ENCODE results near the gene PKDREJ. TPM values are rescaled to one million over a fixed set of nuclear protein-coding genes. Genes with fewer than 3 reads are reported as not detected.

Gene PKDREJ
- total RNA-seq, 1 donor from 2014 or later: 0.08 TPM

DNA sequence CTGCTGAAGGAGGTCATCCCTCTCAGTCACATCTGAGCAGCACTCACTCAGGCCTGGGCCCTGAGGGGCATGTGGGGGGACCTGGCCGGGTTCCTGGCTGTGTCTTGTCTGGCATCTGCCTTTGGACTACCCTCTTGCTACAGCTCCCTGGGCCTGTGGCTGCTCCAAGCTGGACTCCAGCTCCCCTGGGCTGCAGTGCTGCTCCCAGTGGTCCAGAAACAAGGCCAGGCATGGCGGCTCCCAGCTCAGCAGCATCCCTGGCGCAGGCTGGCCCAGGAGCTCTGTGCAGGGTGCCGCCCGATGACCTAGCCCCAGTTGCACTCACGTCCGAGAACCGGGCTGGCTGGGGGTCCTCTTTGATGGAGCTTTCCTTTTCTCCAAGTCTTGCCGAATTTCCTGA is 18.4 kb downstream of the PKDREJ start:
- DNase-seq (ENCODE audit: missing footprints): no peak
- intact Hi-C loops (cut with DNase I): loop anchor here (5.0 to 10.0 kb wide), 2 partner anchors 47 to 90 kb away; partner anchors contain the start of gene PPARA

DNA sequence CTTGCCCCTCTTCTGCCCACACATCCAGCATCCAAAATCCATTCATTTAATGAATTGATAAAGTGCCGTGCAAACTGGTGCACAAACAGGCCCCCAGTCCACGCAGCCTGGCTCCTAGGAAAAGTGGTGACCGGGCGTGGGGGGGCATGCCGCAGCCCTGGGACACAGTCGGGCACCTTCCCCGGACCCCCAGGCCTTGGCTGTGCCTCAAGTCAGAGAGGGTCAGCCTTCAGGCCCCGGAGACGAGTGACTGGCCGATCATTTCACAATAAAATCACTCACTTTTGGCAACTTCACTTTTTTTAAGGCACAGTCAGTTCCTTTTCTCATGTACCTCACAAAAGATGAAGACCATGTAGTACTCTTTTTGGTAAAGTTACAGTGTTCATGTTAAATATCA is 21.1 kb downstream of the PKDREJ start:
- DNase-seq (ENCODE audit: missing footprints) (no peak), ATAC-seq (no peak)
- intact Hi-C loops (cut with DNase I): loop anchor here (5.0 to 10.0 kb wide), 2 partner anchors 45 to 87 kb away; partner anchors contain the start of gene PPARA

More for the DNA sequence above, 18.4 kb downstream of the PKDREJ start:
- no peak for ATAC-seq

DNA sequence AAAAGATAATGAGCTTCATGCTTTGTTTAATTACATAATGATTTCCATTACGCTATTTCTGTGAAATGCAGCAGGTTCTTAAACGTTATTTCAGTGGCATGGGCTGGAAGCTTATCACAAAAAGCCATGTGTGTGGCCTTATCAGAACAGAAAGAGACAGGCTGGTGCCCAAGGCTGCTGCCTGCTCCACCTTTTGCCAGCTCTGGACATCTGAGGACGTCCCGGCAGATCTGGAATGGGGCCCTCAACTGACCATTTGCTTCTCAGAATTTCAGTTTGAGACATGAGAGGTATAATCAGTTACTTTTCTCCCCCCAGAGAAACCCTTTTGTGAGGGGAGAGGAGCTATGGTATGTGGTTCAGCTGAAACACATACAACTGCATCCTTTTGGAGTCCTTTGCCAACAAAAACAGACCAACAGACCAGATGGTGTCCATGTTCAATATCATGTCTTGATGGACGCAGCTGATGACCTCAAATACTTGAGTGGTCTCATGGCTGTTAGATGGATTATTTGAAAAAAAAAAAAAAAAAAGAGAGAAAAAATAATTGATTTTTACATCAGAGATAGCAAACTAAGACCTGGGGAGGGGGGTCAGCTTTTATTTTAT is 21.6 kb downstream of the PKDREJ start:
- DNase-seq (ENCODE audit: missing footprints) (no peak), ATAC-seq (no peak)
- intact Hi-C loops (cut with DNase I): loop anchor here (5.0 to 10.0 kb wide), 2 partner anchors 44 to 87 kb away; partner anchors contain the start of gene PPARA

DNA sequence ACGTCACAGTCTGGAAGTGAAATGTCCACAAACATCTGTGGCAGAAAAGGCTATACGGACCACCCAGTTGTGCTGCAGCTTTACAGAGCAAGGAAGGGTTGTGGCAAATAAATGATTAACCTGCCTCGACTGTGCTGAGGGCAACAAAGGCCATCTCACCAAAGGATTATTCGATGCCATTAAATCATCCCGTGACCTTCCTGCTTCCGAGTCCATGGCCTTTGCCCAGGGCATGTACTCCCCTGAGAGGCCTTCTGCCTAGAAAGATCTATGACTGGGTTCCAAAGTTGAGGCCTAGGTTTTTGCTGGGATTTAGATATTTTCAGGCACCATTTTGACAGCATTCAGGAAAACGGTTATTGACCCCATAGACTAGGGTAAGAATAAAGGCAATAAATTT is 22.2 kb downstream of the PKDREJ start:
- ATAC-seq (no peak), DNase-seq (ENCODE audit: missing footprints) (no peak)
- intact Hi-C loops (cut with DNase I): loop anchor here (5.0 to 10.0 kb wide), 2 partner anchors 44 to 86 kb away; partner anchors contain the start of gene PPARA

DNA sequence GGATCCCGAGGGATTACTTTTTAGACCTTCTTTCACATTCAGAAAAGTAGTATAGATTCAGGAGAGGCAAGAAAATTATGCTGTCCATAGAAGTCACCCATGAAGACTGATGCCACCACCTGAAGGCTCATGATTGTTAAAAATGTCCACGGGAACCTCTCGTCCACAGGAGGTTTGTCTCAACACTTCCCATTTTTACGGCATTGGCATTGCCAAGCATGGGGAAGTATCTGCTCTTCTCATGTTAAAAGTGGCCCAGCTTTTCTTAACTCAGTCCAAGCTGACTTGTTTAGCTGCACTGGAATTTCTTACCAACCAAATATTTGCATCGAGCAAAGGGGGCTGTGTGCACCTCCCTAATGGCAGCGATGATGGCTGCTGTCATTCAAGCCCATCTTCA is 22.6 kb downstream of the PKDREJ start:
- intact Hi-C loops (cut with DNase I): loop anchor here (5.0 to 10.0 kb wide), 2 partner anchors 43 to 86 kb away; partner anchors contain the start of gene PPARA
- ATAC-seq (no peak), DNase-seq (ENCODE audit: missing footprints) (no peak)

DNA sequence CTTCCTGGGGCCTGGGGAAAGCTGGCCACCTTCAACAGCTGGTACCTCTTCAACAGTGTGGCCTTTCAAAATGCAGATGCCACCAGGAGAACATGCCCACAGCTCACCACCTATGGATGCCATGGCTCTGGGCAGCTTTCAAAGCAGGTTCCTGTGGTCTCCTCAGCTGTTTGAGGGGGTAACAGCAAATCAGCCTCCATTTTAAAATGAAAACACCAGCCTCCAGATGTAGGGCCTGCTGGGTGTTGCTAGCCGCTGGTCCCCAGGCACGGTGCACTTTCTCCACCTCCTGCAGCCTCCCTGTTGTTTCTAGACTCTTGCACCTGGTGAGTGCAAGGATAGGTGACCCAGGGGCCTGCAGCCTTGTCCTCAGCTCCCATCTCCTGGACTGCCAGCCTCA is 23.1 kb downstream of the PKDREJ start:
- intact Hi-C loops (cut with DNase I): loop anchor here (5.0 to 10.0 kb wide), 2 partner anchors 43 to 85 kb away; partner anchors contain the start of gene PPARA
- no peak for DNase-seq (ENCODE audit: missing footprints)
- ATAC-seq: no peak

DNA sequence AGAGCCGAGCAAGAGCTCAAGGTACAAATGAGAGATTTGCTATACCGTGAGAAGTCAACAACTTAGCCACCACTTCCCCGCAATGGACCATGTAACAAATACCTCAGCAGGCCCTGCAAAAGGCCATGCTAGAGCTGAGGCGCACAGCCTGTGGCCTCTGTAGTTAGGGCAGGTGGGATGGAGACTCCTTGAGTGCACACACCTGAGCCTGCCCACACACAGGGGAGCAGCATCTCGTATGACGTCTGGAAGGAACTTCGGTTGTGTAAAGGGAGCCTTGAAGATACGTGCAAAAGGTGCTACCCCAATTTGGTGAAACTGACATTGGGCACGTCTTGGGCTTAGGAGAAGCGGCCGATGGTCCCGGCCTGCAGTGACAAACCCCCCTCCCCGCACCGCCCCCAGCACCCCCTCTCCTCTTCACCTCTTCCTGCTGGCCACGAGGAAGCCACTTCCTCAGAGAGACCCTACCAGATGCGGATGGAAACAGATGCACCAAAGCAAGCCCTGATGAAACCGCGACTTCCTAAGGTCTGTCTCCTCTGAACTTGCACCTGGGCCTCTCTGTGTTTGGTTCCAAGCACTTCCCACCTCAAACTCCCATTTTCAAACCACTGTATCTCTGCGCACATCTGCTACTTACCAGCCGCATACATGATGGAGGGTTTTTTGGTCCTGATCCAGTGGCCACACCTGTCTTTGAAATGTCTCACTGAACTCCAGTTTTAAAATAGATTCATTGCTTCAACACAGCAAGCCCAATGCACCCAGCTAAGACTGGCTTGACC is 23.7 kb downstream of the PKDREJ start:
- DNase-seq (ENCODE audit: missing footprints): no peak
- no peak for ATAC-seq
- intact Hi-C loops (cut with DNase I): loop anchor here (5.0 to 10.0 kb wide), 2 partner anchors 42 to 85 kb away; partner anchors contain the start of gene PPARA

DNA sequence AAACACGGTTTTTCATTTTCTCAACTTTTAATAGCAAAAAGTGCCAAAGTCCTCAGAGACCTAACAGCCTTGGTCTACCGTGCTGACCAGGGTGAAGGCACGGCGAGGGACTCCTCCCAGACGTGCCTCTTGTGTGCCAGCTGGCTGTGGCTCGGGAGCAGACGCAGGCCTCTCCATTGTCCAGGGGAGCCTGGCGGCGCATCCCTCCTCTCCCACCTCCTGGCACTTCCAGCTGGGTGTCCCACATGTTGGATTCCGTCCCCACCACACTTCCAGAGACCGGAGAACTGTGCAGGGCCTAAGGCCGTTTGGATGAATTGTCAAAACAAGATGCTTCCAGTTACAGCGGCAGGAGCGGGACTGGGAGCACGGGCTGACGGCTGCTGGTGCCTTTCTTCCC is 24.6 kb downstream of the PKDREJ start:
- intact Hi-C loops (cut with DNase I): no loop called here
- DNase-seq (ENCODE audit: missing footprints) (no peak), ATAC-seq (peak; percentile 40)

DNA sequence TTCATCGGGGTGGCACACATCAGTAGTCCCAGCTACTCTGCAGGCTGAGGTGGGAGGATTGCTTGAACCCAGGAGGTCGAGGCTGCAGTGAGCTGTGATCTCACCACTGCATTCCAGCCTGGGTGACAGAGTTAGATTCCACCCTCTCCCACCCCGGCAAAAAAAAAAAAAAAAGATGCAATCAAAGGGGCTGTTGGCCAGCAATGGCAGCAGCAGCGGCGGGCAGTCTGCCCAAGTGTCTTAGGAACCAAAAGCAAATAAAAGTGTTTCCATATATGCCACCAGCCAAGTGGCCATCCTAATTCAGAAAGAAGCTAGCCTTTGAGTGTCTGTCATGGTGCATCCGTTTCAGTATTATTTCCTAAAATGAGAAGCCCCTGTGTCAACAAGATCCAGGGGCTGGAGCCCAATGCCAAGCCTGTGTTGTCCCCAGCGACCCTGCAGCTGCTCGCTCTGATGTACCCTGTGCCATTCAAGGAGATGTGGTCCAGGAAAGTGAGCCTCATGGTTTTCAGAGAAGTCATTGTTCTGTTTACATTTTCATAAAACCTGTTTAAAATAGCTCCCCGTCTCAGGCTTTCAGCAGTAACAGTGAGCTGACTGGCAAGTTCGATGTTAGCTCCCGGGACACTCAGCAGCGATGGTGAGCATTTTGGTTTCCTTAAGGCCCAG is 25.6 kb downstream of the PKDREJ start:
- intact Hi-C loops (cut with DNase I): no loop called here
- DNase-seq (ENCODE audit: missing footprints) (no peak), ATAC-seq (peak; percentile 53)

DNA sequence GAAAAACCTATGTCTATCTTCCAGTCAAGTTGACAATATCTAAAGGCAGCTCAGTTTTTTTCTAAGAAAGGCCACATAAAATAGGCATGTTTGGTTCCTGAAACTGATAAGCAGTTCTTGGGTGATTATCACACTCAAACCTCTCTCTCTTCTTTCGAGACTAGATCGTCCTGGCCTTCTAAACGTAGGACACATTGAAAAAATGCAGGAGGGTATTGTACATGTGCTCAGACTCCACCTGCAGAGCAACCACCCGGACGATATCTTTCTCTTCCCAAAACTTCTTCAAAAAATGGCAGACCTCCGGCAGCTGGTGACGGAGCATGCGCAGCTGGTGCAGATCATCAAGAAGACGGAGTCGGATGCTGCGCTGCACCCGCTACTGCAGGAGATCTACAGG is 28.2 kb downstream of the PKDREJ start:
- DNase-seq (ENCODE audit: missing footprints) (no peak), ATAC-seq (no peak)
- intact Hi-C loops (cut with DNase I): no loop called here

DNA sequence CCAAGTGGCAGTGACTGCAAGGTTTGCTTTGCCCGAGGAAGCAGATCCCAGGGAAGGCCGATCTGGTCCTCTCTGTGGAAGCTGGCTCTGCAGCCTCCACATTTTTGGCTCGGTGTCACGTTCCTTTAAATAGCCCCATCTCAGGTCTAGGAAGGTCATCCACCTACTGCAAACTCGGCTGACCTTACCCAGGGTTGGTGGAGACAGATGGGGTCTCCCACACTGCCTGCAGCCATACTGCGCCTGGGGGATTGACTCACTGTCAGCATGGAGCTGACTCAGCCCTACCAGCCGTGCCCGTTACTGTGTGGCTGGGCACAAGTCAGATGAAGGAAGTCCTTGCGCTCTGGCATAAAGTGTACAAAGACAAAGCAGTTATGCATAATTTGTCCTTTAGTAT is 29.9 kb downstream of the PKDREJ start:
- ATAC-seq: peak; percentile 80
- DNase-seq (ENCODE audit: missing footprints): no peak
- intact Hi-C loops (cut with DNase I): no loop called here

DNA sequence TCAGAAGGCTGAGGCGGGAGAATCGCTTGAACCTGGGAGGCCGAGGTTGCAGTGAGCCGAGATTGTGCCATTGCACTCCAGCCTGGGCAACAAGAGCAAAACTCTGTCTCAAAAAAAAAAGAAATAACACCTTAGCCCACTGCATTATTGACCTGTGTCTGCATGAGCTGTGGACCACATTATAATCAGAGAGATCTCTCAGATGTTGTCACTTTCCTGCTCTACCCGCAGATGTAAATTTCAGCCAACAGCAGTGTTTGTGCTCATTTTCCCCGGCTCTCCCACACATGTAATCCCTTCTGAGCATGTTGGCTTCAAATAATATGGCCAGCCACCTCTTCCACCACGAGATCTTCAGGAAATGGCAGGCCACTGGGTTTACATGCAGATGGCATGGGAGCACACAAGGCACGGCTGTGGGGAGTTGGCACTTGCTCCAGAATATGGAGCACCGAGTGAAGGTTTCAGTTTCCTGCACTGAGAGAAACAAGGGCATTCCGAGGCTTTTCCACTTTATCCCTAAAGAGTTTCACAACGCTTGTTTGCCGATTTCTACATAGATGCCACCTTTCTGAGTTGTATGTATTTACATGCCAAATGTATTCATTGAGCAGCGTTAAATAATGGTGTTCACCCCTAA is 32.8 kb downstream of the PKDREJ start:
- no peak for ATAC-seq

DNA sequence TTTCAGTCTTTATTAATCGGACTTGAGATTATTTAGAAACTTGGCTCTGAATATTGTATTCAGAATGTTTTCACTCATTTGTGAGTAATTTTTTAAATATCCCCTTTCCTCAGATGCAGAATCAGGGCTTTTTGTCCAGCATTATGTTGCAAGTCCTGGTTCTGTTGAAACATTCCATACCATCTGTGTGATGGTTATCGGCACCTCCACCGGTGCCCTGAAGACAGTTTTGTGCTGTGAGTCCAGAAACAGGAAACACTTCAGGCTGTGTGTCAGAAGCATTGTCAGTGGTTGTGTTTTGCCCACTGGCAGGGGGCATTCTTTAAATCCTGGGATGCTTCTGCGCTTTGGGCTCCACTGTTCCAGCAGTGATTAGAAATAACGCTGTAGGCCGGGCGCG is 33.4 kb downstream of the PKDREJ start:
- DNase-seq (ENCODE audit: missing footprints) (no peak), ATAC-seq (no peak)
- intact Hi-C loops (cut with DNase I): no loop called here

More for the DNA sequence above, 32.8 kb downstream of the PKDREJ start:
- intact Hi-C loops (cut with DNase I): no loop called here
- no peak for DNase-seq (ENCODE audit: missing footprints)

DNA sequence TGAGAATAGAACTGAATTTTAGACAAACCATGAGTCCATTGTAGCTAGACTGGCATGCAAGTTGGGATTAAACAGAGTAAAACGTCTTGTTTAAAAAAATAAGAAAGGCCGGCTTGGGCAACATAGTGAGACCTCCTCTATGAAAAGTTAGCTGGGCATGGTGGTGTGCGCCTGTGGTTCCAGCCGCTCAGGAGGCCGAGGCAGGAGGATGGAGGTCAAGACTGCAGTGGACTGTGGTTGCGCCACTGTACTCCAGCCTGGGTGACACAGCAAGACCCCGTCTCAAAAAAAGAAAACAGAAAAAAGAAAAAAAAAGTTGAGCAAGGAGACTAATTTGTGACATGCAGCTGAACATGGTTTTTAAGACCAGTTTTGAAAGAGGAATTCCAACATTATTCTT is 36.6 kb downstream of the PKDREJ start:
- DNase-seq (ENCODE audit: missing footprints) (no peak), ATAC-seq (no peak)
- intact Hi-C loops (cut with DNase I): no loop called here

DNA sequence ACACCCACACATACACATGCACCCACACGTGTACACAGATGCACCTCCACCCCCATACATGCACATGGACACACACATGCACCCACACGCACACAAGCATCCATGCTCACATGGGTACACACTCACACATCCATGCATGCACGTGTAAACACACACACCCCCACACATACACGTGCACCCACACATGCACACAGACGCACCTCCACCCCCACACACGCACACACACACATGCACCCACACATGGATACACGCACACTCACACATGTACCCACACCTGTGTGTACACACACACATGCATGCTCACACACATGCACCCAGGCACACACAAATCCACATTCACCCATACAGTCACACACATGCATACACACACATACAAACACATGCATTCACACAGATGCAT is 37.5 kb downstream of the PKDREJ start:
- no peak for ATAC-seq
- intact Hi-C loops (cut with DNase I): no loop called here
- DNase-seq (ENCODE audit: missing footprints): no peak

DNA sequence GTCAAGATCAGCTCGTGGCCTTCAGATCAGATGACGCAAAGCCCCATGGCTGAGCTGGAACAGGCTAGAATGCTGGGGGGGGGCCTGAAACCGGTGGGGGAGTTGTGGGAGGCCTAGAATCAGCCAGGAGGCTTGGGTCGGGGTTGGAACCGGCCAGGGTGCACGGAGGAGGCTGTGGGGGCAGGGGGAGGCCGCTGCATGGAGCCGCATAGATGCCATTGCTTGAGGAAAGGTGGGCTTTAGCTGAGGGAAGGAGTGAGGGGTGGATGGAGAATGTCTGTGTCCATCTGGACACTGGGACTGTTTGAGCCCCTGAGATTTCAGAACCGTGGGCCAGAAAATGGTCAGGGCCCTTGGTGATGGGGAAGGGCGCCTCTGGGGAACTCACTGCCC is 38.2 kb downstream of the PKDREJ start:
- DNase-seq (ENCODE audit: missing footprints) (no peak), ATAC-seq (no peak)
- intact Hi-C loops (cut with DNase I): no loop called here

DNA sequence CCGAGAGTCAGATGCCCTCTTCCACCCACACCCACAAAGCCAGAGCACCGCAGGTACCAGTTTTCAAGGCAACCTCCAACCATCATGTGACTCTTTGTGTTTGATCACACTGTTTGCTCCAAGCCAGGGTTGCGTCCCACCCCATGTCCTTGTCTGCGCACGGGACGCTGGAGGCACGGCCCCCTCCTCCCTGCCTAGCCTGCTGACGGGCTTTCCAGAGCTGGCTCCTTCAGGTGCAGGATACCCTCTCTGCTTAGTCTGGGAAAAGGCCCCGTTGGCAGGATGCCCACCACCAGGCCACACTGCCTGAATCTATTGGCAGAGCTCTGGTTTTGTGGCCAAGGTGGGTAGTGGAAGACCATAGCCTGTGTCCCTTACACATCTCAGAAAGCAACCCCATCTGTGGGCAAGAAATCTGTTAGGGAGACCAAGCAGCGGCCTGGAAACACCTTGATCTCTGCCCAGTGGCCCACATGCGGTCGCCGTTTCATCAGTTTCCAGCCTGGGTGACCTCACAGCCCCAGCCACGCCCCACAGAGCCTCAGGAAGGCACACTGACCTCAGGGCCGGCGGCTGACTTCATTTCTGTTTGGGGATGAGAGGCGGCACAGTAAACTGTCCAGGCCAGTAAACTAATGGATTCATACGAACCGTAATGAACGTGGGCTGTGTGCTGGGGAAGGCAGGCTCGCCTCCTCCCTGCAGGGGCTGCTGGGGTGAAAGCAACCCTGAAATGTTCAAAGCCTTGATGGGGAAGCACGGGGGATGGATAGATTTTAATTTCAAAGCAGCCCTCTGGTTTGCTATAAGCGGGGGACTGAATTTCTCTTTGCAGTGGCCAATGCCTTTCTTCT is 38.9 kb downstream of the PKDREJ start:
- intact Hi-C loops (cut with DNase I): no loop called here
- ATAC-seq (no peak), DNase-seq (ENCODE audit: missing footprints) (no peak)

DNA sequence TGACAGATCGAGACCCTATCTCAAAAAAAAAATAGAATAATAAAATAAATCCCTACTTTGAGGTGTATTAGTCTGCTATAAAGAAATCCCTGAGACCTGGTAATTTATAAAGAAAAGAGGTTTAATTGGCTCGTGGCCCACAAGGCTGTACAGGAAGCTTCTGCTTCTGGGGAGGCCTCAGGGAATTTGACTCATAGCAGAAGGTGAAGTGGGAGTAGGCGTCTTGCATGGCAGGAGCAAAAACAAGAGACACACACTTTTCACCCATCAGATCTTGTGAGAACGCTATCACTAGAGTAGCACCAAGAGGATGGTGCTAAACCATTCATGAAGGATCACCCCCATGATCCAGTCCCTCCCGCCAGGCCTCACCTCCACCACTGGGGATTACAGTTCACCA is 42.2 kb downstream of the PKDREJ start:
- intact Hi-C loops (cut with DNase I): no loop called here
- no peak for DNase-seq (ENCODE audit: missing footprints)
- no peak for ATAC-seq

Data from Right ventricle myocardium inferior (tissue), 1 donor.